Stimulated activated CD4-positive, alpha-beta T cell treated with anti-CD3 and anti-CD28 coated beads, Interleukin-4, amount 100 ng/mL, for 24 hours (primary cell): ENCODE data around the gene ANKS1A.

ENCODE experiments used
- DNase-seq: peaks from one replicate; pipeline ENCODE4 v3.0.0-alpha.2; 2020

Gene ANKS1A

DNA sequence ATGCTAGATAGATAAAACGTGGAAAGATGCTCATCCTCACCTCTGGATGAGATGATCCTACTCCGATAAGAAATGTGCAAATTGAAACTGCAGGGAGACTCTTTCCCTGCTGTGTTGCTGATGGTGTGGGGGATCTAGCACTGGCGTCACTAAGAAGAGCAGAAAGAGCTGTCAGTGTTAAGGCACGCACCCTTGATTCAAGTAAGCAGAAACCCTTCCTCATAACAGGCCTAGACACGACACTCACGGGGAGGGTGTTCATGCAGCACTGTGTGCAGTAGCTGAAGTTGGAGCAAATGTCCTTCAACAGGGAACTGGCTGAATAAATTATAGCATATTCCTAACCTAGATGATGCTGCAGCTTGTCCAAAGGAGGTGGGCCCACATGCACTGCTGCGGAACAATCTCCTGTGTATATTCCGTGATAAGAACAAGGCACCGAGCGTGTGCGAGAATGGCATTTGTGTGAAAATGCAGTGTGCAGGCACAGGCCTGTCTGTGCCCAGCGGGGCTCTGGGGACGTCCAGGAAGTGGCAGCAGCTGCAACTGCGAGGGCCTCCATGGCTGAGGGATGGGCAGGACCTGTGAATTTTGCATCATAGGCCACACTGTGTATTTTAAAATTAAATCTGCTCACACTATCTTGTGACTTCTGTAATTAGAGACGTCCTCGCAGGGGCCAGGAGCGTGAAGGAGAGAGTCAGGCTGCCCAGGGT is 188.1 kb downstream of the ANKS1A start:
- no peak for DNase-seq

DNA sequence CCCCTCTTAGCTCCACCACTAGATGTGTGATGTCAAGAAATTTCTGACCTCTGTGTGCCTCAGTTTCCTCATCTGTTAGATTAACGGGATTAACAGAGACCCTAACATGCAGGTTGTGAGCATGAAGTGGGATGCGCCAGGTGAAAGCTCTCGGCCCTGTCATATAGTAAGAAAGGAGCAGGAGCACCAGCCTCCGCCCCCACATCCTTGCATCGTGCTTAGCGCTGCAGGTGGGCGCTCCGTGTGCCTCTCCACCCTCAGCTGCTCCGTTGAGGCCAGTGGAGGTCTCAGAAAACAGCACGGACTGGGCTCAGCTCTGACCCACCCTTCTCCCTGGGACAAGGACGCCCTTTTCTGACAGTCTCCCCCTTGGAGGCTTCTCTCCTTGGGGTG is 188.7 kb downstream of the ANKS1A start:
- DNase-seq: no peak

GRCh38 chr6:35078226-35078850 is 189.3 kb downstream of the ANKS1A start:
- no peak for DNase-seq

DNA sequence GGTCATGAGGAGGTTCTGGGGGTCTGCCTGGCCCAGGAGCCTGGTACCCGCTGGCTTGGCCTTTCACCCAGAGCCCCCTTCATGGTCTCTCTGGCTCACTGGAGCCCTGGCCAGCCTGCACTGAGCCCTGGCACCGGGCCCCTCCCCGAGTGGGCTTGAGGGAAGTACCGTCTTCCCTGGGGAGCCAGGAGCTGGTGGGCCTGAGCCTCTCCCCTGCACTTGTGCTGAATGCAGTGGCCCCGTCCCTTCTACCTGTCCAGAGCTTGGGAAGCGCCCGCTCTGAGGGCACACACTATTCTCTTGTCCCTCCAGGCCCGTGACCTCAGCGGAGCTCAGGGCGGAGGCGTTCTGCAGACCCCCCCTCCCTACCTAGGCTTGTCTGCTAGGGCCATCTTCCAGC is 189.8 kb downstream of the ANKS1A start:
- DNase-seq: no peak

- DNase-seq: no peak
These were observed 190.4 kb downstream of the ANKS1A start for GRCh38 chr6:35079311-35080000.

GRCh38 chr6:35080016-35080680 is 191.1 kb downstream of the ANKS1A start:
- no peak for DNase-seq

- DNase-seq: no peak
These were observed 191.9 kb downstream of the ANKS1A start for GRCh38 chr6:35080821-35081425.

- DNase-seq: no peak
These were observed 192.4 kb downstream of the ANKS1A start for GRCh38 chr6:35081426-35081851.

- DNase-seq: no peak
These were observed 193.1 kb downstream of the ANKS1A start for GRCh38 chr6:35082046-35082732.

- no peak for DNase-seq
These were observed 193.8 kb downstream of the ANKS1A start for GRCh38 chr6:35082733-35083403.

GRCh38 chr6:35083507-35083906 is 194.5 kb downstream of the ANKS1A start:
- no peak for DNase-seq

DNA sequence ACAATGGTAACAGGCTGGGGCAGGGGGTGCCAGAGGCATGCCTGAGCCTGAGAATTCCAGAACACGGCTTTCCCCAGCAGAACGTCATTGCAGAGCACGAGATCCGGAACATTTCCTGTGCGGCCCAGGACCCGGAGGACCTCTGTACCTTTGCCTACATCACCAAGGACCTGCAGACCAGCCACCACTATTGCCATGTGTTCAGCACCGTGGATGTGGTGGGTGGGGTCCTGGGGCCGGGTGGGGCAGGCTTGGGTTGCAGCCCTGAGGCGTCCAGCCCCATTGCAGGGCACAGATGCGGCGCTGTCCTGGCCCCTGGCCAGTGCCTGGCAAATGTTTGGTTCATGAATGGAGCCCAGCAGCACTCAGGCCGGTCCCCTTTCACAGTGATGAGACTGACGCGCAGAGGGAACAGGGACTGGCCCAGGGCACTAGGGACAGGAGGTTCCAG is 195.0 kb downstream of the ANKS1A start:
- DNase-seq: no peak

GRCh38 chr6:35084511-35085203 is 195.6 kb downstream of the ANKS1A start:
- no peak for DNase-seq

DNA sequence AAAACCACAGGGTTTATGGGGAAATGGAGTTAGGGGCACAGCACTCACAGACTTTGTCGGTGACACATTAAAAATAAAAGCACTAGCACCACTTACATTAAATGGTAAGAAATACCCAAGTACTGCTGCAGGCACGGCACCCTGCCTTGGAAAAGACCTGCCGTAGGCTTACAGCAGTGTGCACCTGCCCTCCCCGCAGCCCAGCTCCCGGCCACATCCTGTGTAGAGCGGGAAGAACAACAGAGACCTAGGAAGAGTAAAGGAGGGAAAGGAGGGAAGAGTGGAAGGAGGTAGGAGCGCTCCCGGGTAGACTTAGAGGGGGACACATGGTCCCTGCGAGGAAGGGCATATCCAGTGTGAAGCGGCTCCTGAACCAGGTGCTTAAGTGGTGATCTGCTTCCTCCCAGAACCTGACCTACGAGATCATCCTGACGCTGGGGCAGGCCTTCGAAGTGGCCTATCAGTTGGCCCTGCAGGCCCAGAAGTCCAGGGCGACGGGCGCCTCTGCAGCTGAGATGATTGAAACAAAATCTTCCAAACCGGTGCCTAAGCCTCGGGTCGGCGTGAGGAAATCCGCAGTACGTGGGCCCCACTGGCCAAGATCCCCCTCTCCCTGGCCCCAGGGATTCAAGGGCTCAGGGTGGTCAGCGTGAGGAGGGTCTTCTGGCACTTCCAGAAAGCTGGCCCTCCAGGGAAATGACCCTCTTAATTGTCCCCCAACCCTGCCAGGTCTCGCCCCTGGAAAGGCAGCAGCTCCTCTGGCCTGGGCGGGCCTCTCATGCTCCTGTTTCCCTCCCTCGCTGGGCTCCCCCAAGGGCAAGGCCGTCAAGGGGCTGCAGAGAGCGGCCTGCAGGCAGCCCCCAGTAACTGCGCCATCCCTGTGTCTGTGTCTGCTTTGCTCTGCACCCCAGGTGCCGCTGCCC is 196.6 kb downstream of the ANKS1A start:
- no peak for DNase-seq

GRCh38 chr6:35086282-35086632 is 197.2 kb downstream of the ANKS1A start:
- DNase-seq: no peak

DNA sequence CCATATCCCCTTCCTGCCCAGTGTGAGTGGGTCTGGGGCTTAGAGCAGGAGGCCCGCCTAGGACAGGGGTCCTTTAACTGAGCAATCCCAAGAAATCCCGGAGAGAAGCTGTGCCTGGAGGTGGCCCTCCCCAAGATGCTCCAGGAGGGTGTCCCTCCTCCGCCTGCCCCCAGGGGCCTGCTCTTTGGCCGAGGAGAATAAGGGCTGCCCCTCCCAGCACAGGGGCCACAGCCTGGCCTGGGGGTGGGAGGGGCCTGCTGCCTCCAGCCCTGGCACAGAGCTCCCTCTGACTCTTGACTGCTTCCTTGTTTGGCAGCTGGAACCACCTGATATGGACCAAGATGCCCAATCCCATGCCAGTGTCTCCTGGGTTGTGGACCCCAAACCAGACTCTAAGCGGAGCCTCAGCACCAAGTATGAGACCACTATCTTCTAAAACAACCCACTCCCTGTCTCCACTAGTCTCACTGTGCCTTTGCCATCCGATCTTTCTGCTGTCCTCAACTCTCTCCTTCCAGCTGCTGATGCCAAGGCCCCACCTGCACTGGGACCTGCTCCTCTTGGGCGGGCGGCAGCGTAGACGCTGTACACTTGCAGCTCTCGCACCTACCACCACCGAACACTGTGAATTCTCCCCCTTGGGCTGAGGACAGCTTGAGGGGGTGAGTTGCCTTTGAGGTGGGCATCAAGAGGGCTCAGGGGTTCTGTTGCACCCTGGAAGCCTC is 197.7 kb downstream of the ANKS1A start:
- DNase-seq: no peak

DNA sequence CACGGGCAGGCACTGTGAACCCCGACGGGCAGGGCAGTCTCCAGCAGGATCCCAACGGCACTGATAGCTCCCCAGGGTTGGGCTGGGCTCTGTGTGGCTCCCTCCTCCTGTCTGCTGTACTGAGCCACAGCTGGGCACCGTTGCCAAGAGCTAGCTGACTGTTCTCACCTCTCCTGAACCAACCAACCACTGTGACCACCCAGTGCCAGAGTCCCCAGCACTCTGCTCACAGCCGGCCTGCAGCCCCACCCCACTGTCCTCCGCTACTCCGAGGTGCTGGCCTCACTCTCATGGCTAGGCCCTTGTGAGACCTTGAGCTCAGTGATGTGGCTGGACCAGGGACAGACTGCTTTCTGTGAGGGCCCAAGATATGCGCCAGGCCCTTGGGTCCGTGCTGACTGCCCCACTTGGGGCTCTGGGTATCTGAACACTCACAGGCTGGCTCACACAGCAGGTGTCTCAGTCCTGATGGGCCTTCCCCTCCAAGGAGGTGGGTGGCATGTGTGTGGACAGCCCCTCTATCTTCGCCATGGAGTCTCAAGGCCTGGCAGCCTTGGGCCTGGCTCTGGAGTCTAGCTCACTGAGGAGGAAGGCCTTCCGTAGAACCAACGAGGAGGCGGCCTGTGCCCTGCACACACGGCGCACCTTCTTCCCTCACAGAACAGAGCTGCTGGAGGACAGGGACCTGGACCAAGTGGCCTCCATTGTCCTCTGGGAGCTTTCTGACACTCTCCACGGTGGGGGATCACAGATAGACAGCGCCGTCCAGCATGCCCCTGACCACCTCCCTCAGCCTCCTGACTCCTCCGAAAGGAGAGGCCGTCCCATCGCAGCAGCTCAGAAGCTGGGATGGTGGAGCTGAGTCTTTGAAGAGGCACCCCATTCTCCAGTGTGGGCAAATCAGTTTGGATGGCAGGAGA is 198.6 kb downstream of the ANKS1A start:
- no peak for DNase-seq
